Fibroblast of lung (primary cell): ENCODE results near the gene PAPPA. TPM values are rescaled to one million over a fixed set of nuclear protein-coding genes. Genes with fewer than 3 reads are reported as not detected.

ENCODE experiments used
- DNase-seq, 2 donors: peaks; one replicate each; pipeline versions ENCODE4 v3.0.0 to v3.0.0-alpha.2; 2010; ENCODE audit warnings: low read depth in 2 of 2
- H2AFZ ChIP-seq: 2 replicates; pipeline ENCODE4 v1.5.1; 2012; ENCODE audit warnings: low read length, control low read depth, inconsistent platforms
- H3K27ac ChIP-seq: 2 replicates; pipeline ENCODE4 v1.5.1; 2011; ENCODE audit warnings: low read length, control low read depth; ENCODE audit not compliant: insufficient read depth
- H3K27me3 ChIP-seq: 2 replicates; pipeline ENCODE4 v1.5.1; 2011; ENCODE audit warnings: mild to moderate bottlenecking, low read length; ENCODE audit not compliant: control insufficient read depth, insufficient read depth
- H3K36me3 ChIP-seq: 2 replicates; pipeline ENCODE4 v1.5.1; 2011; ENCODE audit warnings: low read length; ENCODE audit not compliant: control insufficient read depth, insufficient read depth
- H3K4me1 ChIP-seq: 2 replicates; pipeline ENCODE4 v1.5.1; 2011; ENCODE audit warnings: low read length; ENCODE audit not compliant: control insufficient read depth, insufficient read depth; ENCODE audit errors: extremely low read depth
- H3K4me2 ChIP-seq: 2 replicates; pipeline ENCODE4 v1.5.1; 2011; ENCODE audit warnings: low read length, control low read depth; ENCODE audit not compliant: insufficient read depth; ENCODE audit errors: extremely low read depth
- H3K4me3 ChIP-seq, 4 experiments: fragments of 200-600 bp in 1 of 4; sonication (generic) in 1 of 4; replicated peaks in 1 of 4; 2 replicates each; pipeline ENCODE4 v1.5.1; 2011 to 2016; ENCODE audit warnings: low read length in 4 of 4, low read depth in 3 of 4, mild to moderate bottlenecking in 3 of 4, control low read depth in 2 of 4, inconsistent platforms in 1 of 4, mixed read lengths in 1 of 4; ENCODE audit not compliant: insufficient read depth in 1 of 4; ENCODE audit errors: control extremely low read depth in 1 of 4
- H3K79me2 ChIP-seq: 2 replicates; pipeline ENCODE4 v1.5.1; 2012; ENCODE audit warnings: mild to moderate bottlenecking, low read length, inconsistent platforms; ENCODE audit not compliant: control insufficient read depth, insufficient read depth
- H3K9ac ChIP-seq: 2 replicates; pipeline ENCODE4 v1.5.1; 2011; ENCODE audit warnings: mild to moderate bottlenecking, low read length, control low read depth; ENCODE audit not compliant: insufficient read depth
- H3K9me3 ChIP-seq: 2 replicates; pipeline ENCODE4 v1.5.1; 2012; ENCODE audit warnings: low read depth, low read length; ENCODE audit not compliant: control insufficient read depth, insufficient read depth
- H4K20me1 ChIP-seq: 2 replicates; pipeline ENCODE4 v1.5.1; 2011; ENCODE audit warnings: low read length; ENCODE audit not compliant: control insufficient read depth, insufficient read depth; ENCODE audit errors: extremely low read depth
- CTCF ChIP-seq, 2 donors: IDR thresholded peaks in 1 of 2; conservative IDR thresholded peaks in 1 of 2; 1 replicate in 1 of 2; 2 replicates in 1 of 2; pipeline ENCODE4 v1.5.1; 2011 to 2012; ENCODE audit warnings: low read length in 2 of 2, control low read depth in 1 of 2, inconsistent platforms in 1 of 2, low read depth in 1 of 2, mild to moderate bottlenecking in 1 of 2
- EZH2 ChIP-seq: IDR thresholded peaks from 2 replicates; pipeline ENCODE4 v1.5.1; 2012; ENCODE audit warnings: low read length, control low read depth, mild to moderate bottlenecking; ENCODE audit errors: missing control alignments
- polyA plus RNA-seq, 2 donors: library from polyadenylated mRNA; depleted of rRNA in 1 of 2; stranded (reverse) in 1 of 2; unstranded in 1 of 2; fragments of >200 nt; gene quantifications; 2 replicates each; pipeline ENCODE4 v1.2.1, GENCODE V29; 2011 to 2012; ENCODE audit warnings: missing spikeins in 1 of 2
- total RNA-seq: library from RNA; depleted of rRNA; stranded (reverse); fragments of >200 nt; gene quantifications from 2 replicates; pipeline ENCODE4 v1.2.1, GENCODE V29; 2014

Gene PAPPA
- total and polyA plus RNA-seq, 2 donors (not counting 1 experiment from before 2014, with no cell fraction given) = 8.8 to 45.7 TPM

DNA sequence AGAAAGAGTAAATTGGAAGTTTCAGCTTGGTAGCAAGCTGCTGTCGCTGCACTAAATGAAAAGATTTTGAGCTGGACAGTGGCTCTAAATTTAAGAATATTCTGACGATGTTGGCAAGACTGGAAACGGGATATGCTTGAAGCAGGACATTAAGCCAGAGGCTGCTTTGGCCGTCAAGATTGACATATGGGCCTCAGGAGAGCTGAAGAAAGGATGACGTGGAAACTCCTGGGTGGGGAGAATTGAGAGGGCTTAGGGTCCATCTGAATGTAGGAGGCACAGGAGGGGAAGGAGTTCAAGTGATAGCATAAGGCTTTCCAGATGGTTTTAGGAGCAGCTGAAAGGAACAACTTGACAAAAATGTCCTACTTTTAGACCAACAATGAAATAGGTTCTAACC lies 108.9 kb downstream of the PAPPA start:
- Histone ChIP-seq H3K27ac (no peak overlapping the region), H3K79me2 (no peaks in the 10 kb centered on the region), H2AFZ (no peak overlapping the region), H3K27me3 (no peaks in the 10 kb centered on the region), H3K4me1 (no peaks in the 10 kb centered on the region), H3K36me3 (no peaks in the 10 kb centered on the region), H4K20me1 (no peaks in the 10 kb centered on the region), H3K4me3 (no peak overlapping the region), H3K9me3 (no peaks in the 10 kb centered on the region), H3K9ac (no peak overlapping the region), H3K4me2 (no peak overlapping the region)
- TF ChIP-seq CTCF (conservative IDR thresholded peaks at IDR 0.05 in 1 of 2, IDR thresholded peaks at IDR 0.05 in 1 of 2; ENCODE audit: low read depth in 1 of 2, low read length in 2 of 2) = no peak
- no peak for TF ChIP-seq EZH2
- DNase-seq = no peak

DNA sequence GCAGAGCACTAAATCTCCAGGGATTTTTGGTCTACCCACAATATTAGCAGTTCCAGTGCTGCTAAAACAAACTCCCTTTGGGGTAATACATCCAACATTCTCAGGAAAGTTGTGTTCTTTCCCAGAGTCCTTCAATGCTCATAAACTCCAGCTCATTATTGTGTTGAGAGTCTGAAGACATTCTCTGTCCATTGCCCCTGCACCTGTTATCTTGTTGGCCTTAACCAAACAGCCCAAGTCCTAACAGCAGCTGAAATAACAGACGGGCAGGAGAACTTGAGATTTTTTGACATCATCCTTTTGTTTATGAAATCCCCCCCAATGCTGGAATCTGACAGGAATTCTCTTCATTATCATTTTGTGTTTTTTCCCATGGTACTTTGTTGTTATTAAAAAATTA lies 110.8 kb downstream of the PAPPA start:
- H3K27ac ChIP-seq = no peak overlapping the region

DNA sequence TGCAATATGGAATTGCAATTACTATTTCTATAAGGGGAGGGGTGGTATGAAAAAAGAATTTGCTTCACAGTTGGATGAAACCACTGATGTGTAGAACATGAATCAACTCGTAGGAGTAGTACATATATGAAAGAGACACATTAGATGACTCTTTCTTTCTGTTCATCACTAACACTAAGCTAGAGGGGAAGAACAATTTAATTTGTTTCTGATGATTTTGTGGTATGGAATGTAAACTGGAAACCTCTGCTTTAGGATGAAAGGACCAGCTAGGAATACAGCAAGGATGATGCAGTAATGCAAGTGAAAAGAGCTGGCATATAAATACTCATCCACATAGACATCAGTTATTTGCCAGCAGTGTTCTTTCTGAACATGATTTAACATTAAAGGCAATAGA lies 113.4 kb downstream of the PAPPA start:
- Histone ChIP-seq H3K27ac (no peak overlapping the region), H3K4me1 (no peaks in the 10 kb centered on the region), H3K79me2 (no peaks in the 10 kb centered on the region), H3K9ac (no peak overlapping the region), H2AFZ (no peak overlapping the region), H3K9me3 (no peaks in the 10 kb centered on the region), H3K36me3 (no peaks in the 10 kb centered on the region), H3K27me3 (no peaks in the 10 kb centered on the region), H4K20me1 (no peaks in the 10 kb centered on the region), H3K4me2 (no peak overlapping the region), H3K4me3 (no peak overlapping the region)
- DNase-seq = peak; percentile 39 to 52
- TF ChIP-seq CTCF (conservative IDR thresholded peaks at IDR 0.05 in 1 of 2, IDR thresholded peaks at IDR 0.05 in 1 of 2; ENCODE audit: low read depth in 1 of 2, low read length in 2 of 2) = no peak
- no peak for TF ChIP-seq EZH2

More for the DNA sequence above, 110.8 kb downstream of the PAPPA start:
- no peak for DNase-seq
- Histone ChIP-seq H3K27me3 (no peaks in the 10 kb centered on the region), H3K9ac (no peak overlapping the region), H3K4me1 (no peaks in the 10 kb centered on the region), H3K4me3 (no peak overlapping the region), H3K9me3 (no peaks in the 10 kb centered on the region), H3K36me3 (no peaks in the 10 kb centered on the region), H2AFZ (no peak overlapping the region), H4K20me1 (no peaks in the 10 kb centered on the region), H3K79me2 (no peaks in the 10 kb centered on the region), H3K4me2 (no peak overlapping the region)
- no peak for TF ChIP-seq EZH2
- TF ChIP-seq CTCF (conservative IDR thresholded peaks at IDR 0.05 in 1 of 2, IDR thresholded peaks at IDR 0.05 in 1 of 2; ENCODE audit: low read depth in 1 of 2, low read length in 2 of 2) = no peak
